Dermis blood vessel endothelial cell (primary cell): ENCODE data around the gene KIF23. TPM values are rescaled to one million over a fixed set of nuclear protein-coding genes. Genes with fewer than 3 reads are reported as not detected.

Experiments
- DNase-seq: peaks from one replicate; pipeline ENCODE4 v3.0.0; 2010
- total RNA-seq: library from RNA; depleted of rRNA; stranded (reverse); fragments of >200 nt; gene quantifications from 2 replicates; pipeline ENCODE4 v1.2.3, GENCODE V29; 2014

Gene KIF23
- total RNA-seq, 1 donor from 2014 or later, result 13.8 TPM

DNA sequence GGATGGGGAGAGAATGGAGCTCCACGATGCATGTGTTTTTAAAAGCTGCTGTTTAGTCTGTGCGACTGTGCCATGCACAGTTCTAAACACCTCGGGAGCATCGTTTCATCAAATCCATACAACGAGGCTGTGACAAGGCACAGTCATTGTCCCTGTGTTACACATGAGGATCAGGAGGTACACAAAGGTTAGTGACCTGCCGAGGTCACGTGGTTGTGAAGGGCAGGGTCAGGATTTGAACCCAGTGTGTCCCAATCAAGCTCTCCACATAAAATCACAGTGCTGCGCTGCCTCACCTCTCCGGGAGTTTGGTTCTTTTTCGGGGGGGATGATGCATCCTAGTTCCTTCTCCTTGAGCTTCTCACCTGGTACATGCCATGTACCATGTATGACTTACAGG is 18.7 kb upstream of the KIF23 start:
- no peak for DNase-seq

DNA sequence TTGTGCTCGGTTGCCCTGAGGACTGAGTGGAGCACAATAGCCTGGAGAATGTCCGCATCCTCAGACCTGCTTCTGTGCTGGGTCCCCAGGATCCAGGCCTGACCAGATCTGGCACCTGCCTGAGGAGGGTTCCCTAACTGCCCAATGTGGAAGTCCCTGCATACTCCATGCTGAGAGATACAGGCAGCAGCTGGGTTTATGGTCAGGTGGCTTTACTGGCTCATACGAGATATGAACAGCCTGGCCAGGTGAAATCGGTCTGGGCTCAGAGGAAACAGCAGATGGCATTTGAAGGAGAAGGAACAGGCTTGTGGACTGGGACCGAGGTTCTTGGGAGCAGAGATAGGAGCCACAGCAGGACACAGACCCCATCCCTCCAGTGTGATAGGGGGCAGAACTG is 18.2 kb upstream of the KIF23 start:
- no peak for DNase-seq

DNA sequence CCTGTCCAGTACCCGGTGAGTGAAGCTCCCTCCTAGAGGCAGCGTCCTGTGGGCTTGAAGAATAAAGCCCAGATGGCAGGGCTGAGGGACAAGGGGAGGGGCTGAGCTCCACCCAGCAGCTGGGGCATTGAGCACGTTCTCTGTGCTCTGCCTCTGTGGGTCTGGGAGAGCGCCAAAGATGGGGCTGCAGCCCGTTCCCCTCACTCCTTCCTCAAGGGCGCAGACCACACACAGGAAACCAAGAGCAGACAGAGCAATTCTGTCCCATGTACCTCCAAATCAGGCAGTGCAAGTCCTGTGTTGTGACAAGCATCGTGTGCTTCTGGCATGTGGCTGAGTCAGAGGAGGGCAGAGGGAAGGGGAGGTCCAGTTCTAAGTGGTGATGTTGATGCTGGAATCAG is 15.7 kb upstream of the KIF23 start:
- DNase-seq, result no peak

DNA sequence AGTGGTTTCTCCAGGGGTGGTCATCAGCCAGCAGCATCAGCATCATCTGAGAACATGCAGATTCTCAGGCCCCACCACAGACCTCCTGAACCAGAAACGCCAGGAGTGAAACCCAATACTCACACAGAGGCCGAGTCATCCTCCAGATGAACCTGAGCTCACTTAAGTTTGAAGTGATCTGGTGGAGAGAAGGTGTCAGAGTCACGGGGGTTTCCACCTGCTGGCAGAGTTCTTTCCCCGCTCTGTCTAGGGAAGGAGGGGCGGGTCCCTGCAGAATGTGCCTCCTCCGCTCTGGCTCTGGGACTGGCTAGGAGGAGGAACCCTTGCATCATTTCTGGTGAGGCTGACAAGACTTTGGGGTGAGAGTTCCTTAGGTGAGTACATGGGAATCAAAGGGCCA is 13.3 kb upstream of the KIF23 start:
- no peak for DNase-seq

DNA sequence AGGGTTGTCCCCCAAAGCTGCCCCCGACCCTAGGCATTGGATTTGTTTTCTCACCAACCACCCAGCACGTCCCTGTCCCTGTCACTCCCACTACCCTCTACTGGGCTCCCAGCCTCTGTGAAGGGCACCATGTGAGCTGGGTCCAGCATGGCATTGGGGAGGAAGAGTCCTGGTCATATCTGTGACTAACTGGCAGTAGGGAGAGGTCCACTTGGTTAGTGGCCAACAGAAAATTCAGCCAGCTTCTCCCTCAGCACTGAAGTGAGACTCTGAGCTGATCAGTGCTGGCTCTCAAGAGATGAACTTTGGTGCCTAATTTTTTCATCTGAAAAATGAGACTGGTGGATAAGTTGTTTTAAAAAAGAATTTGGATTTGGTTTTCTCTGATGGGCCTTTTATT is 11.3 kb upstream of the KIF23 start:
- DNase-seq, result no peak

DNA sequence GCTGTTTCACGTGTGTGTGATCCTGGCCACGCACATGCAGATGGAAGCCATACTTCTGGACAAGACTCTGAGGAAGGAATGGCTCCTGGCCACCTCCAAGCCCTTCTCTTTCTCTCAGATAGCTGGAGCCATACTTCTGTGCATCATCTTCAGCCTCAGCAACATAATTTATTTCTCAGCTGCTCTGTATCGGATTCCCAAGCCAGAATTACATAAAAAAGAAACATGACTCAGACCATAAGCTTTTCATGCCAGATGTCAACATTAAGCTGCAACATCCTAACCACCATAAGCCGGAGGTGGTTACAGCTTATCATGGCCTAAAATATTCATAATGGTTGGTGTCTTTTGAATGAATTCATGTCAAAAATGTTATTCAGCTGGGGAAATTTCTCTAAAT is 10.6 kb upstream of the KIF23 start:
- DNase-seq, result no peak

DNA sequence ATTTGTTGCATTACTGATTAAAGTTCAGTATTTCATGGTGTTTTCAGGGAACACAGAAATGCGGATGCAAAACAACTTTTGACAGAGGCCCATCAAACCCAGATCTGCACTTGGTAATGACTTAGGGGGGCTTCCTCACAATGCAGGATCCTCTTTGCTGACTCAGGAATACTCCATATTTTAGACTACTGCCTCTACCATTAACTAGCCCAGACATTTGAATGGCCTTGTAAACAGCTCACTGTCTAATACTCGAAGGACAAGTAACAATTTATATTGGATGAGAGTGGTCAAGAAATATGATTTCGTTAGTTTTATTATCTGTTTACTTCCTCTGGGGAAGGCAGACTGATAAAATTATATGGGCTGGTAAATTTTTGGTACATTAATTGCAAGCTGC is 9.0 kb upstream of the KIF23 start:
- DNase-seq, result no peak

DNA sequence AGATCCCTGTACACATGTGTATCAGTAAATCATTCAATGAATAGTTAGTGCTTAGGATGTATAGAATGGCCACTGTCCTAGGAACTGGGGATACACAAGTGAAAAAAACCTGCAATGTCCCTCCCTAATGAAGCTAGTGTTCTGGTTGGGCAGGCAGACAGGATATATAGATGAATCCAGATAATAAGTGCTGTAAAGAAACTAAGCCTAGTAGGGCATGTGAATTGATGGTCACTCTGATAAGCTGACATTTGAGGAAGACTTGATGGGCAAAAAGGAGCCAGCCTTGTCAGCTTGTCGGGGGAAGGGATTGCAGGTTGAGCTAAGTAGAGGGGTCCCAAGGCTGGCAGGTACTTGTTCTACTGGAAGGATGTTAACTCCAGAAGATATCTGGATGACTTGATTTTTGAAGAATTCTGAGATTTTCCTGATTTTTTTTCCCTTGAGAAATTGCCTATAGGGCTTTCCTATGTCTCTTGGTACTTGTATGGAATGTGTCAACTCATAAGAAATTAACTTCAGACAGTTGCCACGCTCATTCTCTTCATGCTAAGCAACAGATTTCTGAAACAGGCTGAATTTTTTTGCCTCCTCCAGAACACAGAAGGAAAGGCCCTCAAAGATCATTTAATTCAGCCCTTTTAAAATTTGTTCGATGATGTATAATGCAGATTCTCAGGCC is 6.3 kb upstream of the KIF23 start:
- no peak for DNase-seq

DNA sequence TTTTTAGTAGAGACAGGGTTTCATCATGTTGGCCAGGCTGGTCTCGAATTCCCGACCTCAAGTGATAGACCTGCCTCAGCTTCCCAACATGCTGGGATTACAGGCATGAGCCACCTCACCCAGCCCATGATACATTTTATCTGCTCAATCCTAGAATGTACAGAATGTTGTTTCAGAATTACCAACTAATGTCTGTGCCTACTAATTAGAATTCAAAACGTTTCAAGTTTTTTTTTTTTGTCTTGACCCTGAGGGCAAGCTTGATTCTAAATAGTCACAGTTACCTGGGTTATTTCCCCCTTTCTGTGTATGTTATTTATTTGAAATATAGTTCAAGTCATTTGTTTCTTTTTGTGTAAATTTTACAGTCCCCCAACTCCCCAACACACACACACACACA is 5.3 kb upstream of the KIF23 start:
- DNase-seq, result no peak

DNA sequence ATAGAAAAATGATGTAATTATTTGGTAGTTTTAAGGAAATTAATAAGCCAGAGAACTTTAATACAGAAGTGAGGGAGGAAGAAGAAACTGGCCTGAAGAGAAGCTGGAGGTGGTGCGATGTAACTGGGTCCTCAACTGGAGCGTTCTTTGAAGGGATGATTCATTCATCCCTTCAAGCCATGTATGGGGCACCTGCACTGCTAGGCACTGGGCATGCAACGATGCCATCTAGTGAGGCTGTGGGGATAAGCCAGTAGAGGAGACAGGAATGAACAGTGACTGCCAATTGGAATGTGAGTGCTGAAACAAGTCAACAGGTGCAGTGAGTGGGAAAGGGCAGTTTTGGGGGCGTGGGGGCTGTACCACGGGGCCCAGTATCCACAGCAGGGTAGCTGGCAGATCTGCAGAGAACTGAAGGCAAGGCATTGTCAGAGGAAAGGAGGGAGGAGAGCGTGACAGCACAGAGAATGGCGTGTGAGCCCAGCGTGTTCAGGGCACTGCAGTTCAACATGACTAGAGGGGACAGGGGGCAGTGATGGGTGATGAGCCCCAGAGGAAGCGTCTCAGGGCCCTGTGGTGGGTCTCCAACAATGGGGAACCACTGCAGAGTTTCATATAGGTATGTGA is 3.8 kb upstream of the KIF23 start:
- peak; percentile 53 for DNase-seq

DNA sequence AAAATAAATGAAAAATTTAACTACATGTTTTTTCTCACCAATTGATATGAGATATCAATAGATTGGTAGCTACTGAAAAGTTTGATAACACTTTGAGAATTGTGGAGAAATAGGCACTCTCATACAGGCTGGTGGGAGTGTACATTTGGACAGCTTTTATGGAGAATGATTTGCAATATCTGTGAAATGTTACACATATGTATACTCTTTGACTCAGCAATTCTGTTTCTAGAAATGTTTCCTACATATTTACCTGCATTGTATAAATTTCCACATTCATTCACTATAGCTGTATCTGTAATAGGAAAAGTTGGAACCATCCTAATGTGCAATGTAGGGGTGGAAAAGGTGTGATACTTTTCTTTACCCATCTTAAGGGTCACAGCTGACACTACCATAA is 1.9 kb upstream of the KIF23 start:
- no peak for DNase-seq

DNA sequence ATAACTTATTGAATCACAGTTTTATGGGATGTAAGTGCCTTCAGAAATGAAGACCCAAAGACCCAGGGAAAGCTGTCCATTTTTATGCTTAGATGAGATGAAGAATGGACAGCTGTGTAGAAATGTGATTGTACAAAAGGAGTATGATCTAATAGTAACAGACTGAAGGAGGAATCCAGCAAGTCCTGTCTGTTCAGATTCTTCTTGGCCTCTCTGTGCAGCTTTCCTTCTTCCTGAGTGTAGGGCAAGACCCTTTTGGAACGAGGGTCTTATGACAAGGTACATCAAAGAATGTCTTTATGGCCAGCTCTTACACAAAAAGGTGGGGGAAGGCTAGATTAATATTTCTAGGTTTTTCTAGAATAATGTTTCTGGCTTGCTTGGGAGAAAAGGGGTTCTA is 1.4 kb upstream of the KIF23 start:
- no peak for DNase-seq

DNA sequence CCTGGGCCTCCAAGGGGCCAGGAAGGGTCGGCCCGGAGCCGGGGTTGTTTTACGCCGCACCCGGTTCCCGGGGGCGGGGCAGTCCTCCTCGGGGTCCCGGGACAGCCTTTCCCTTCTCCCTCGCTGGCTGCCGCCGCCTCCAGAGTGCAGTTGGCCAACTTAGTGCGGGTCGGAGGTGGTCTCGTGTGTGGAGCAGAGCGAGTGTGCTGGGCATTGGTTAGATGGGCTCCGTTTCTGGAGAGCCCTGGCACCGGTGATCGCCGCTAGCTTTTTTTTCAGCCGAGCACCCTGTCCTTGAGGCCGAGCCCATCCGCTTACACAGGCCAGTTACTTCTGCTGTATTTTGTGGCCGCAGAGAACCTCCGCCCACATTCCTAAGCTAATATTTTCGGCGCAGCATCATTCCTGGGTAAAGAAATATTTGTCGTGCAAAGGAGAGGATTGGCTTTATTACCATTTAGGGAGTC is 585 bp downstream of the KIF23 start:
- peak; percentile 80 for DNase-seq

DNA sequence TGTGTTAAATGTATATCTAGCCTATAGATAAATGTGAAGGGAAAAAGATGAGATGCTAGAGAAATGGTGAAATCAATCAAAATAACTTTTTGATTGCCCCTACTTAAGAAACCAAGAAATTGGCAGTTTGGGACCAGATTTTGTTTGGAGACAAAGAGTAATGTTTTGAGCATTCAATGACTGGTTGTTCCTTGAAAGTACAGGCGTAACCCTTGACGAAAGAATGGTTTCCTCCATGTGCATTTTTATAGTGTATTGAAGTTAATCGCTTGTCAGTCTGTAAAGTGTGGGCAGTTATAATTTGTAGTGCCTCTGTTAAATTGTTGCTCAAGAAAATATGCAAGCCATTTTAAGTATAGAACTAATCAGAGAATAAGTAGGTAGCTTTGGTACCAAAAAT is 1.2 kb downstream of the KIF23 start:
- peak; percentile 28 for DNase-seq

DNA sequence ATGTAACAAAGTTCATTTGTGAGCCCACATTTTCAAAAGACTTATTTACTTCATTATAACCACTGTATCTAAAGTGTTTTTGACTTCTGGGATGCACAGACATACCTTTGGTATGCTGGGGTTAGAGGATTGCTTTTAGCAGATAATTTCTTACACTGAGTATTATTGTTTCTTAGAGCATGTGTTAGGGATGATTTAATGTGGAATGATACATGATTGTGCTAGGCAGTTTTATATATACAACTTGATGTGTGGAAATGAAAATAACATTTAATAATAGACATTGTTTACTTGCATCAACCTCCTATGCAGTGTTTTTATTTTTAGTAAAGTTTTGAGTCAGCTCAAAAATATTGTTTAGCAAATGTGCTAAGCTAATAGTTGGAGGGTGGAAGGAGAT is 3.4 kb downstream of the KIF23 start:
- no peak for DNase-seq

DNA sequence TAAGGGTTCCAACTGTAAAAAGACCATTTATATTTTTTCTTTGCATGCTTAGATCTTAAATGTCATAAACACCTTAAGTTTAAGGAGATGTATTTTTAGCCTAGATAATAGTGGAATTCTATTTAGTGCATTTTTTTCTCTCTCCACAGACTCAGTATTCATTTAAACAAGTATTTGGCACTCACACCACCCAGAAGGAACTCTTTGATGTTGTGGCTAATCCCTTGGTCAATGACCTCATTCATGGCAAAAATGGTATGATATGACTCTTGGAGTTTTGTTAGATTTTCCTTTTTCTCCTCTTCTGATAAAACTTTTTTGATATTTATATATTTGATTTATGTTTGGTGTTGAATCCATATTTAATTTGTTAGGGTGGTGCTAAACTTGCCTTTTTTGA is 7.3 kb downstream of the KIF23 start:
- DNase-seq, result no peak

DNA sequence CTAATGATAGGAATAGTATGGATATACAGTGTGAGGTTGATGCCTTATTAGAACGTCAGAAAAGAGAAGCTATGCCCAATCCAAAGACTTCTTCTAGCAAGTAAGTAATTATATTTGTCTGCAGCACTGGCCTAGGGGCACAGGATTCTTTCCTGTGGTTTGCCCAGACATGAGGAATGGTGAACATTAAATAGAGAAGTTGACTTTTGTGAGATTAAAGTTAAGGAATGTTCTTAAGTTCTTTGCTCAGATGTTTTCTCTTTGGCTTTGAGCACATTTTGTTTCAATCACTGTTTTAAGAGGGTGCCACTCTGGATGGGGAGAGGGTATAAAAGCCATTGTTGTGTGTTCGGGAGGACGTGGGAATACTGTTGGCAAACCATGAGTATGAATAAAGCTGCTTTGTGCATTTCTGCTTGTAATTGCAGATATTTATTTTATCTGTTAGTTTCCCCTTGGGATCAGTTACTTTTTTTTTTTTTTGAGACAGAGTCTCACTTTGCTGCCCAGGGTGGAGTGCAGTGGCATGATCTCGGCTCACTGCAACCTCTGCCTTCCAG is 8.3 kb downstream of the KIF23 start:
- DNase-seq, result no peak

DNA sequence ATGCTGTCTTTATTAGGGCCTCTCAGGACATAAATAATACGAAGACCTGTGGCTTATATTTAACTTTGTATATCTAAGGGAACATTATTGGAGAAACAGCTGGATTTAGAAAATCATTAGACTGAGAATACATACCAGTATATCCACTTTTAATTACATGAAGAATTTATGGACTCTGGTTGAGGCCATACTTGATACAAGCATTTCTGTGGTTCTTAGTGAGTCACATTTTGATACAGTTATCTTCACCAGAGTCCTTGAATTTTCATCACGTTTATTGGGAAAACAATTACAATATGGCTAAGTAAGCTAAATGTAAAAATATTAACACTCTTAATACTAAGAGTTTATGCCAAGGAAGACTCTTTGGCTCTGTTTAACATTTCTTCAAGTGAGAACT is 9.9 kb downstream of the KIF23 start:
- DNase-seq, result no peak

DNA sequence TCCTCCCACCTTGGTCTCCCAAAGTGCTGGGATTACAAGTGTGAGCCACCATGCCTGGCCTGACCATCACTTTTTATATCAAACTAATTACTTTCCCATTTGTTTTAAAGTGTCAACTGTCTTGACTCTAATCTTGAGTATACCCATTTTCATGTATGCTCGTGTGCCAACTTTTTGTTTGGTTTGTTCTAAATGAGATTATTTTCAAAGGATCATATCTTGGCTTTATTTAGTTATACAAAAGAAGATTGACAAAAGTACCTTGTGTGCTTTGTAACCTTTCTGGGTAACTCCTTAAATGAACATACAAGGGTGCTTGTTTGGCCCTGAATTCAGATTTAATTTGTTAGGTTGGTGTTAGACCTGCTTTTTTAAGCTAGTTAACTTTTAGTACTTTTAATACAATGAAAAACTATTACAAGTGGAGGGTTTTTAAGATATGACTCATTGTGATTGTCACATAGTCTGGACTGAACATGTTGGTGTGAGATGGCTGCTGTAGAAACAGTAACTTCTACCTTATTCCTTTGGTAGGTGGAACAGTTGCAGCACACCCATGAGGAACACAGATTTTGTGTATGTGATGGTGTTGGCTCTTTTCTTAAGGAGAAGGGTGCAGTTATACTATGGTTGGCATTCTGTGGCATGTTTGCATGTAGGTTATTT is 10.7 kb downstream of the KIF23 start:
- peak; percentile 7 for DNase-seq

DNA sequence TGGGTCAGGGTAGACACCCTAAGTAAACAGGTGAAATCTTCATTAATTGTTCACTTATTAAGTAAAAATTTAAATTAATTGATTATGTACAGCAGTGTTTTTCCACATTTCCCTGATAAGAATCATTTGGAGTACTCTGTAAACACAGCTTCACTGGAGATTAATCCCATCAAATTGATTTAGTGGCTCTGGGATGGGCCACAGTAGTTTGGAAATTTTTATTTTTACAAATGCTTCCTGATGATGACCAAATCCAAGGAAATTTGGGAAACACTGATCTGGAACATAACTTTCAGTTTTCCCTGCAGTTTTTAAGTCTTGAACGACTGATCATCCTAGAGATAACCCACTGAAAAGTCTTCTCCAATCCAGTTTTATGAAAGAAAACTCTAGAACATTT is 19.7 kb downstream of the KIF23 start:
- no peak for DNase-seq

DNA sequence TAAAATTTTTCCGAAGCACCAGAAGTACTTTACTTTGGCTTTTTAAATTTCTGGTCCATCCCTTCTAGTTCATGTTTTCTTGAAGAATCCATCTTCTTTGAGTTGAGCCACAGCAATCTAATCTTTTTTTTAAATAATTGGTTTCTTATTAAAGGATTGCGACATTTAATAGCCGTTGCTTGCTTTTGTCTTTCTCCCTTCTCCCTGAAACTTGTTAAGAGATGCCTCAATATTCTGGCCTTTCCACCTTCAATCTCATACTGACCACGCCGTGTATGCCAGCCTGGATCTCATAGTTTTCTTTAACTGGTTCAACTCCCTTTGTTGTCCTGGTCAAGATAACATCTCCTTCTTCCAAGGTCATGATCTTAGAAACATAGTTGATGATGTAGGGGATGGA is 20.1 kb downstream of the KIF23 start:
- no peak for DNase-seq

DNA sequence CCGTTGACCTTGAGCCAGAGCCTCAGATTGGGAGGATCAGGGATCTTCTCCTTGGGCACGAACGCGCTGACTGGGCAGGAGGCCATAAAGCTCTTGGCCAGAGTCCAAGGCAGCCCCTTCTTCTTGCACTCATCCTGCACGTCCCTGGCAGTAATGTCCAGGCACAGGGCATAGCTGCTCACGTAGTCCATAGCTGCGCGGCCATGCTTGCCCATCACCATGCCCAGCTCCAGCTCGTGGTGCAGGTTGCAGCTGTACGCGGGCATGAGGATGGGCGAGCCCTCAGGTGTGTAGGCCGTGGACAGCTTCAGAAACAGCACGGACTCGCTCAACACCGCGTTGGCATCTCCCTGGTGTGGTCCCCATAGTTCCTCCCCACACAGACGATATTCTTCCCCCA is 20.5 kb downstream of the KIF23 start:
- DNase-seq, result no peak

DNA sequence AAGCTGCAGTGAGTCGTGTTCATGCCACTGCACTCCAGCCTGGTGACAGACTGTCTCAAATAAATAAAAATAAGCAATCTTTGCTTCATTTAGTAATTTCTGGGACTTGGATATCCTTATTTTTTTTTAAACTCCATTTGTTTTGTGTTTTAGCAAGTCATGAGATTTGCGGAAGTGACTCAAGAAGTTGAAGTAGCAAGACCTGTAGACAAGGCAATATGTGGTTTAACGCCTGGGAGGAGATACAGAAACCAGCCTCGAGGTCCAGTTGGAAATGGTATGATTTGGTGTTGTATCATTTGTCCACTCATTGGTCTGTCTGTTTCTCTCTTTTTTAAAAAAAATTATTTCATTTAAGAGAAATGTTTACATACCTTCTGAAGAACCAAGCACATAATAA is 21.8 kb downstream of the KIF23 start:
- no peak for DNase-seq

DNA sequence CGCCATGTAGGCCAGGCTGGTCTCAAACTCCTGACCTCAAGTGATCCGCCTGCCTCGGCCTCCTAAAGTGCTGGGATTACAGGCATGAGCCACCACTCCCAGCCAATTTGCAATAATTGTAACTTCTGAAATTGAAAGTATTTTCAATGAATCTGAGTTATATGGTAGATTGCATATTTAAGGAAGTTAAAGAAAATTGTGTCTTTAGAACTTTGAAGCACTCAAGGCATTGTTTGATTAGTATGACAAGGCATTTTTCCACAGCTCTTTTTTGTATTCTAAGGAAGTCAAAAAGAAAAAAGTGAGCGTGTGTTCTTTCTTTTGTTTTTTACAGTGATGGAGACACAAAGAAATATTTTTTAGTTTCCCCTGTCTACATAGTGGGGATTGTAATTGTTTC is 22.8 kb downstream of the KIF23 start:
- DNase-seq, result no peak
